Karpas-422 (cell line): ENCODE data around the gene RUNX1. TPM values are rescaled to one million over a fixed set of nuclear protein-coding genes. Genes with fewer than 3 reads are reported as not detected.

Experiments
- DNase-seq: peaks from one replicate; pipeline ENCODE4 v3.0.0-alpha.2; 2015
- H2AFZ ChIP-seq: fragments of 200-600 bp; sonication (generic); 2 replicates; pipeline ENCODE4 v1.6.1; 2014; ENCODE audit warnings: antibody characterized with exemption, low read length, mixed read lengths
- H3K27ac ChIP-seq: fragments of 200-600 bp; sonication (generic); 2 replicates; pipeline ENCODE4 v1.5.1; 2014; ENCODE audit warnings: mild to moderate bottlenecking, low read length, moderate library complexity
- H3K27me3 ChIP-seq: fragments of 200-600 bp; sonication (generic); 2 replicates; pipeline ENCODE4 v1.6.1; 2014; ENCODE audit warnings: low read length, mixed read lengths
- H3K36me3 ChIP-seq: fragments of 200-600 bp; sonication (generic); 2 replicates; pipeline ENCODE4 v1.6.1; 2014; ENCODE audit warnings: low read length, mixed read lengths; ENCODE audit not compliant: insufficient read depth
- H3K4me1 ChIP-seq: fragments of 200-600 bp; sonication (generic); 2 replicates; pipeline ENCODE4 v1.6.1; 2014; ENCODE audit warnings: mild to moderate bottlenecking, low read length, mixed read lengths
- H3K4me2 ChIP-seq: fragments of 200-600 bp; sonication (generic); 2 replicates; pipeline ENCODE4 v1.6.1; 2014; ENCODE audit warnings: low read length, low read depth, mild to moderate bottlenecking; ENCODE audit not compliant: poor library complexity, severe bottlenecking
- H3K4me3 ChIP-seq: fragments of 200-600 bp; sonication (generic); 2 replicates; pipeline ENCODE4 v1.5.1; 2014; ENCODE audit warnings: mild to moderate bottlenecking, antibody characterized with exemption, low read length, mixed read lengths
- H3K79me2 ChIP-seq: fragments of 200-600 bp; sonication (generic); 2 replicates; pipeline ENCODE4 v1.6.1; 2014; ENCODE audit warnings: mild to moderate bottlenecking, low read length, mixed read lengths
- H3K9ac ChIP-seq: fragments of 200-600 bp; sonication (generic); 2 replicates; pipeline ENCODE4 v1.6.0; 2014; ENCODE audit warnings: low read length
- H3K9me2 ChIP-seq: fragments of 200-600 bp; sonication (generic), shearing (Covaris generic); replicated peaks from 2 replicates; pipeline ENCODE4 v1.6.0; 2014; ENCODE audit warnings: mild to moderate bottlenecking, low read length, moderate library complexity; ENCODE audit not compliant: insufficient read depth
- H3K9me3 ChIP-seq: fragments of 300-700, 200-600 bp; sonication (generic); 2 replicates; pipeline ENCODE4 v1.6.1; 2014; ENCODE audit warnings: low read length, mixed read lengths
- H4K20me1 ChIP-seq: fragments of 200-600 bp; sonication (generic); 2 replicates; pipeline ENCODE4 v1.6.1; 2014; ENCODE audit warnings: mild to moderate bottlenecking, antibody characterized with exemption, low read length, low read depth; ENCODE audit not compliant: insufficient read depth
- total RNA-seq: library from RNA; depleted of rRNA; stranded (reverse); fragments of >200 nt; shearing (Covaris generic); gene quantifications from 2 replicates; pipeline ENCODE4 v1.2.3, GENCODE V29; 2014; ENCODE audit warnings: low replicate concordance

Gene RUNX1
- total RNA-seq, 1 experiment from 2014 or later: 20.5 TPM

GRCh38 chr21:35086357-35086756 is 37.3 kb upstream of the RUNX1 start:
- Histone ChIP-seq H3K27me3 (no peaks in the 10 kb centered on the region), H3K4me1 (peaks cover 3% of the 10 kb centered on the region; the same call in 1 of the 2 replicates), H3K9me2 (no peaks in the 10 kb centered on the region), H3K9me3 (no peaks in the 10 kb centered on the region), H3K27ac (no peak overlapping the region), H3K79me2 (no peaks in the 10 kb centered on the region), H4K20me1 (no peaks in the 10 kb centered on the region), H3K9ac (no peak overlapping the region), H2AFZ (no peak overlapping the region), H3K36me3 (no peaks in the 10 kb centered on the region), H3K4me3 (no peak overlapping the region), H3K4me2 (no peak overlapping the region)
- DNase-seq: no peak

- DNase-seq: no peak
- H3K36me3 ChIP-seq: no peaks in the 10 kb centered on the region
- H2AFZ ChIP-seq: no peak overlapping the region
- no peaks in the 10 kb centered on the region for H3K9me2 ChIP-seq
- no peak overlapping the region for H3K4me2 ChIP-seq
- H4K20me1 ChIP-seq: no peaks in the 10 kb centered on the region
- H3K79me2 ChIP-seq: no peaks in the 10 kb centered on the region
- H3K27ac ChIP-seq: no peak overlapping the region
- no peaks in the 10 kb centered on the region for H3K9me3 ChIP-seq
- H3K27me3 ChIP-seq: no peaks in the 10 kb centered on the region
- H3K9ac ChIP-seq: no peak overlapping the region
- peaks cover 3% of the 10 kb centered on the region; the same call in 1 of the 2 replicates for H3K4me1 ChIP-seq
- H3K4me3 ChIP-seq: no peak overlapping the region
Observed at GRCh38 chr21:35084869-35085268, 35.8 kb upstream of the RUNX1 start.

- Histone ChIP-seq H2AFZ (no peak overlapping the region), H3K27me3 (no peaks in the 10 kb centered on the region), H4K20me1 (no peaks in the 10 kb centered on the region), H3K9ac (no peak overlapping the region), H3K4me1 (peaks cover 3% of the 10 kb centered on the region; the same call in 1 of the 2 replicates), H3K79me2 (no peaks in the 10 kb centered on the region), H3K36me3 (no peaks in the 10 kb centered on the region), H3K4me3 (no peak overlapping the region), H3K27ac (no peak overlapping the region), H3K9me2 (no peaks in the 10 kb centered on the region), H3K4me2 (no peak overlapping the region), H3K9me3 (no peaks in the 10 kb centered on the region)
- no peak for DNase-seq
Observed at GRCh38 chr21:35083246-35083645, 34.1 kb upstream of the RUNX1 start.

- no peak overlapping the region for H3K9ac ChIP-seq
- H3K27ac ChIP-seq: no peak overlapping the region
- no peaks in the 10 kb centered on the region for H3K36me3 ChIP-seq
- no peak overlapping the region for H3K4me2 ChIP-seq
- H3K79me2 ChIP-seq: no peaks in the 10 kb centered on the region
- no peak overlapping the region for H3K4me3 ChIP-seq
- no peak for DNase-seq
- no peaks in the 10 kb centered on the region for H3K9me2 ChIP-seq
- H3K4me1 ChIP-seq: peaks cover 3% of the 10 kb centered on the region; the same call in 1 of the 2 replicates
- H3K9me3 ChIP-seq: no peaks in the 10 kb centered on the region
- H2AFZ ChIP-seq: no peak overlapping the region
- no peaks in the 10 kb centered on the region for H3K27me3 ChIP-seq
- no peaks in the 10 kb centered on the region for H4K20me1 ChIP-seq
Observed at GRCh38 chr21:35081861-35082260, 32.8 kb upstream of the RUNX1 start.

GRCh38 chr21:35079181-35079580 is 30.1 kb upstream of the RUNX1 start:
- Histone ChIP-seq H3K36me3 (no peaks in the 10 kb centered on the region), H3K4me3 (no peak overlapping the region), H2AFZ (no peak overlapping the region), H3K79me2 (no peaks in the 10 kb centered on the region), H4K20me1 (no peaks in the 10 kb centered on the region), H3K27me3 (no peaks in the 10 kb centered on the region; the same call in 1 of the 2 replicates), H3K9ac (no peak overlapping the region), H3K27ac (no peak overlapping the region), H3K4me2 (no peak overlapping the region), H3K4me1 (peaks cover 3% of the 10 kb centered on the region; the same call in 1 of the 2 replicates), H3K9me3 (no peaks in the 10 kb centered on the region), H3K9me2 (no peaks in the 10 kb centered on the region)
- DNase-seq: no peak

- DNase-seq: no peak
- Histone ChIP-seq H3K4me2 (no peak overlapping the region), H3K9me3 (no peaks in the 10 kb centered on the region; the same call in 1 of the 2 replicates), H3K27me3 (no peaks in the 10 kb centered on the region; the same call in 1 of the 2 replicates), H4K20me1 (no peaks in the 10 kb centered on the region), H3K9ac (no peak overlapping the region), H3K4me3 (no peak overlapping the region), H3K9me2 (no peaks in the 10 kb centered on the region), H3K36me3 (no peaks in the 10 kb centered on the region), H3K4me1 (no peaks in the 10 kb centered on the region), H3K27ac (no peak overlapping the region), H3K79me2 (no peaks in the 10 kb centered on the region), H2AFZ (no peak overlapping the region)
Observed at GRCh38 chr21:35077975-35078374, 28.9 kb upstream of the RUNX1 start.

GRCh38 chr21:35077466-35077865 is 28.4 kb upstream of the RUNX1 start:
- Histone ChIP-seq H3K4me2 (no peak overlapping the region), H3K36me3 (no peaks in the 10 kb centered on the region), H3K9me2 (no peaks in the 10 kb centered on the region), H3K27me3 (no peaks in the 10 kb centered on the region; the same call in 1 of the 2 replicates), H3K79me2 (no peaks in the 10 kb centered on the region), H3K4me1 (no peaks in the 10 kb centered on the region), H2AFZ (no peak overlapping the region), H3K27ac (no peak overlapping the region), H4K20me1 (no peaks in the 10 kb centered on the region), H3K4me3 (no peak overlapping the region), H3K9me3 (no peaks in the 10 kb centered on the region; the same call in 1 of the 2 replicates), H3K9ac (no peak overlapping the region)
- no peak for DNase-seq

GRCh38 chr21:35075546-35075945 is 26.4 kb upstream of the RUNX1 start:
- no peaks in the 10 kb centered on the region for H3K79me2 ChIP-seq
- peaks cover 7% of the 10 kb centered on the region for H3K4me1 ChIP-seq
- no peaks in the 10 kb centered on the region for H3K9me2 ChIP-seq
- H4K20me1 ChIP-seq: no peaks in the 10 kb centered on the region
- H2AFZ ChIP-seq: no peak overlapping the region
- no peak for DNase-seq
- no peak overlapping the region for H3K27ac ChIP-seq
- no peak overlapping the region for H3K9ac ChIP-seq
- H3K4me3 ChIP-seq: no peak overlapping the region
- H3K4me2 ChIP-seq: no peak overlapping the region
- H3K9me3 ChIP-seq: no peaks in the 10 kb centered on the region; the same call in 1 of the 2 replicates
- peaks cover 2% of the 10 kb centered on the region; the same call in 1 of the 2 replicates for H3K27me3 ChIP-seq
- no peaks in the 10 kb centered on the region for H3K36me3 ChIP-seq
